ENCODE measurements around the gene SLX4IP. TPM values are rescaled to one million over a fixed set of nuclear protein-coding genes. Genes with fewer than 3 reads are reported as not detected.

Gene SLX4IP
- total and polyA plus RNA-seq, 2 of the 13 experiments (the other 11 are each of a cell fraction or from before 2014, with no cell fraction given) = 3.6 to 7.3 TPM

GRCh38 chr20:10673176-10673841 is 238.2 kb downstream of the SLX4IP start (continued):
- TF ChIP-seq U2AF2 (IDR thresholded peaks at IDR 0.05; ENCODE audit: low read depth, low read length) = no peak
- no peak for TF ChIP-seq ZFP90 (CRISPR knock-in tag; IDR thresholded peaks at IDR 0.05; ENCODE audit: borderline replicate concordance)
- no peak for TF ChIP-seq ZBED4 (CRISPR knock-in tag; IDR thresholded peaks at IDR 0.05; ENCODE audit: borderline replicate concordance)
- no peak; the same call in 1 of the 2 replicates for TF ChIP-seq ZNF879 (CRISPR knock-in tag; IDR thresholded peaks at IDR 0.05)
- TF ChIP-seq ZNF713 (CRISPR knock-in tag; IDR thresholded peaks at IDR 0.05) = 0 out of 2 replicates have a peak, but pooled peaks have one; percentile 38
- TF ChIP-seq ZNF12 (CRISPR knock-in tag; IDR thresholded peaks at IDR 0.05) = no peak
- TF ChIP-seq ZKSCAN1 (IDR thresholded peaks at IDR 0.05; ENCODE audit: low read length) = 0 out of 2 replicates have a peak, but pooled peaks have one; percentile 7
- no peak for TF ChIP-seq NR3C1 (CRISPR knock-in tag; IDR thresholded peaks at IDR 0.05)
- no peak for TF ChIP-seq YEATS2 (CRISPR knock-in tag; IDR thresholded peaks at IDR 0.05; ENCODE audit: borderline replicate concordance)
- no peak for TF ChIP-seq MTF2 (CRISPR knock-in tag; IDR thresholded peaks at IDR 0.05; ENCODE audit: borderline replicate concordance)
- no peak for TF ChIP-seq HNF4A (CRISPR knock-in tag; IDR thresholded peaks at IDR 0.05)
- TF ChIP-seq HINFP (CRISPR knock-in tag; IDR thresholded peaks at IDR 0.05; ENCODE audit: low read depth) = no peak
- no peak for TF ChIP-seq ZNF138 (CRISPR knock-in tag; IDR thresholded peaks at IDR 0.05; ENCODE audit: low read depth)
- TF ChIP-seq KDM3A (CRISPR knock-in tag; IDR thresholded peaks at IDR 0.05; ENCODE audit: low read depth) = no peak
- TF ChIP-seq RELA (CRISPR knock-in tag; IDR thresholded peaks at IDR 0.05) = no peak
- TF ChIP-seq ZNF24 (IDR thresholded peaks at IDR 0.05) = no peak
- no peak; the same call in 1 of the 2 replicates for TF ChIP-seq ZNF329 (CRISPR knock-in tag; IDR thresholded peaks at IDR 0.05; ENCODE audit: low read depth)
- no peak for TF ChIP-seq RNF219 (CRISPR knock-in tag; IDR thresholded peaks at IDR 0.05)
- TF ChIP-seq ZNF224 (CRISPR knock-in tag; IDR thresholded peaks at IDR 0.05) = 0 out of 2 replicates have a peak, but pooled peaks have one; percentile 7
- TF ChIP-seq KAT7 (CRISPR knock-in tag; IDR thresholded peaks at IDR 0.05; ENCODE audit: borderline replicate concordance) = no peak
- TF ChIP-seq ZNF670 (CRISPR knock-in tag; IDR thresholded peaks at IDR 0.05; ENCODE audit: borderline replicate concordance) = no peak
- TF ChIP-seq ZNF780A (CRISPR knock-in tag; IDR thresholded peaks at IDR 0.05) = 0 out of 2 replicates have a peak, but pooled peaks have one; percentile 57
- no peak for TF ChIP-seq ZNF136 (CRISPR knock-in tag; IDR thresholded peaks at IDR 0.05; ENCODE audit: low read depth)
- TF ChIP-seq IRX3 (CRISPR knock-in tag; IDR thresholded peaks at IDR 0.05; ENCODE audit: borderline replicate concordance, low read depth) = no peak; the same call in 1 of the 2 replicates
- no peak for TF ChIP-seq ZBTB21 (CRISPR knock-in tag; IDR thresholded peaks at IDR 0.05)
